IMR-90 (cell line): Measurements from ENCODE around the gene DLL3. TPM values are rescaled to one million over a fixed set of nuclear protein-coding genes. Genes with fewer than 3 reads are reported as not detected.

Experiments used
- ATAC-seq: fragments of 200-7000 bp; cut with Tn5 transposase; 2 replicates; pipeline ENCODE4 v1.9.1; 2020; ENCODE audit warnings: low read depth, mild to moderate bottlenecking, moderate library complexity
- BruUV-seq: library from RNA; stranded (reverse); fragments of 400-500 nt; replicated peaks from 2 replicates; lab custom pipeline; 2021; lab: Mats Ljungman, UMichigan
- CTCF ChIA-PET: fragments of 300-600 bp; formaldehyde crosslinking; extraction: SDS; loops from one replicate; lab custom pipeline; 2021; ENCODE audit warnings: antibody characterized with exemption; lab: Yijun Ruan, JAX
- POLR2A ChIA-PET: fragments of 300-600 bp; sonication (Branson Sonifier 250); formaldehyde crosslinking; loops from one replicate; lab custom pipeline; 2022; ENCODE audit warnings: antibody characterized with exemption; ENCODE audit not compliant: unreplicated experiment; lab: Charles Lee
- DNase-seq: peaks from one replicate; pipeline ENCODE4 v3.0.0; 2013
- H2AFZ ChIP-seq: replicated peaks from 2 replicates; pipeline ENCODE3; 2013; ENCODE audit warnings: low read length, mild to moderate bottlenecking; ENCODE audit not compliant: poor library complexity
- H2AK5ac ChIP-seq: 2 replicates; pipeline ENCODE4 v1.6.1; 2013; ENCODE audit warnings: low read depth, low read length, inconsistent platforms
- H2AK9ac ChIP-seq: replicated peaks from 2 replicates; pipeline ENCODE3; 2013; ENCODE audit warnings: mild to moderate bottlenecking, low read depth, low read length, moderate library complexity; ENCODE audit not compliant: poor library complexity
- H2BK120ac ChIP-seq: 2 replicates; pipeline ENCODE4 v1.6.1; 2013; ENCODE audit warnings: low read depth, low read length, inconsistent platforms
- H2BK15ac ChIP-seq: 3 replicates; pipeline ENCODE4 v1.6.1; 2013; ENCODE audit warnings: low read depth, low read length, inconsistent platforms
- H2BK20ac ChIP-seq: 2 replicates; pipeline ENCODE4 v1.6.1; 2013; ENCODE audit warnings: low read depth, mild to moderate bottlenecking, inconsistent platforms, low read length, moderate library complexity
- H2BK5ac ChIP-seq: 2 replicates; pipeline ENCODE4 v1.6.1; 2013; ENCODE audit warnings: mild to moderate bottlenecking, low read depth, low read length, inconsistent platforms; ENCODE audit not compliant: poor library complexity, severe bottlenecking
- H3K14ac ChIP-seq: replicated peaks from 2 replicates; pipeline ENCODE4 v1.6.1; 2013; ENCODE audit warnings: low read depth, low read length, inconsistent platforms
- H3K18ac ChIP-seq: 2 replicates; pipeline ENCODE4 v1.6.1; 2013; ENCODE audit warnings: low read depth, low read length, control low read depth
- H3K23ac ChIP-seq: 2 replicates; pipeline ENCODE4 v1.6.1; 2013; ENCODE audit warnings: low read depth, low read length, inconsistent platforms
- H3K27ac ChIP-seq: 2 replicates; pipeline ENCODE4 v1.5.1; 2013; ENCODE audit warnings: mild to moderate bottlenecking, control low read depth, low read length; ENCODE audit not compliant: insufficient read depth
- H3K27me3 ChIP-seq: 2 replicates; pipeline ENCODE4 v1.6.1; 2013; ENCODE audit warnings: low read length; ENCODE audit not compliant: control insufficient read depth, insufficient read depth
- H3K36me3 ChIP-seq: 2 replicates; pipeline ENCODE4 v1.6.1; 2013; ENCODE audit warnings: low read length, mixed read lengths; ENCODE audit not compliant: control insufficient read depth, insufficient read depth
- H3K4ac ChIP-seq: 2 replicates; pipeline ENCODE4 v1.6.1; 2013; ENCODE audit warnings: low read depth, low read length, inconsistent platforms
- H3K4me1 ChIP-seq: 2 replicates; pipeline ENCODE4 v1.6.1; 2013; ENCODE audit warnings: low read length, mixed read lengths; ENCODE audit not compliant: control insufficient read depth, insufficient read depth
- H3K4me2 ChIP-seq: 2 replicates; pipeline ENCODE4 v1.6.1; 2013; ENCODE audit warnings: low read depth, mild to moderate bottlenecking, control low read depth, low read length, moderate library complexity
- H3K4me3 ChIP-seq: 2 replicates; pipeline ENCODE4 v1.5.1; 2013; ENCODE audit warnings: low read depth, mild to moderate bottlenecking, control low read depth, low read length, moderate library complexity; ENCODE audit not compliant: insufficient read depth
- H3K56ac ChIP-seq: 2 replicates; pipeline ENCODE4 v1.6.1; 2013; ENCODE audit warnings: low read length, inconsistent platforms; ENCODE audit not compliant: insufficient read depth; ENCODE audit errors: extremely low read depth
- H3K79me1 ChIP-seq, 2 experiments: 2 replicates each; pipeline ENCODE4 v1.6.1; 2013; ENCODE audit warnings: low read length in 2 of 2, inconsistent platforms in 1 of 2, low read depth in 1 of 2
- H3K9ac ChIP-seq: 2 replicates; pipeline ENCODE4 v1.6.1; 2013; ENCODE audit warnings: low read depth, low read length, control low read depth
- H3K9me1 ChIP-seq: 2 replicates; pipeline ENCODE4 v1.6.1; 2013; ENCODE audit warnings: low read length, inconsistent platforms; ENCODE audit not compliant: insufficient read depth
- H3K9me3 ChIP-seq: 2 replicates; pipeline ENCODE4 v1.6.1; 2013; ENCODE audit warnings: low read length; ENCODE audit not compliant: control insufficient read depth, insufficient read depth
- H4K20me1 ChIP-seq: 2 replicates; pipeline ENCODE4 v1.6.1; 2013; ENCODE audit warnings: low read length, inconsistent platforms; ENCODE audit not compliant: insufficient read depth
- H4K5ac ChIP-seq: 2 replicates; pipeline ENCODE4 v1.6.1; 2013; ENCODE audit warnings: mild to moderate bottlenecking, low read depth, low read length, control low read depth
- H4K8ac ChIP-seq, 2 experiments: 2 replicates each; pipeline ENCODE4 v1.6.1; 2013; ENCODE audit warnings: low read depth in 2 of 2, low read length in 2 of 2, control low read depth in 1 of 2, inconsistent platforms in 1 of 2
- H4K91ac ChIP-seq: 2 replicates; pipeline ENCODE4 v1.6.1; 2013; ENCODE audit warnings: low read depth, low read length, inconsistent platforms; ENCODE audit not compliant: insufficient read depth
- BHLHE40 ChIP-seq: fragments of 150-350 bp; IDR thresholded peaks from 2 replicates; pipeline ENCODE4 v1.6.1; 2016; ENCODE audit warnings: mild to moderate bottlenecking, low read depth, low read length
- CEBPB ChIP-seq: IDR thresholded peaks from 2 replicates; pipeline ENCODE4 v1.6.1; 2012; ENCODE audit warnings: low read depth, low read length, improper control_type of control experiment
- CHD1 ChIP-seq: IDR thresholded peaks from 2 replicates; pipeline ENCODE4 v1.6.1; 2012; ENCODE audit warnings: low read depth, low read length, improper control_type of control experiment
- CTCF ChIP-seq: conservative IDR thresholded peaks from 2 replicates; pipeline ENCODE4 v1.5.1; 2012; ENCODE audit warnings: mild to moderate bottlenecking, low read depth, low read length, improper control_type of control experiment
- ELK1 ChIP-seq: fragments of 150-350 bp; IDR thresholded peaks from 2 replicates; pipeline ENCODE4 v1.6.1; 2016; ENCODE audit warnings: low read depth, mild to moderate bottlenecking, low read length, moderate library complexity, borderline replicate concordance
- FOS ChIP-seq: fragments of 150-350 bp; IDR thresholded peaks from 2 replicates; pipeline ENCODE4 v1.6.1; 2016; ENCODE audit warnings: low read depth, low read length
- MAZ ChIP-seq: IDR thresholded peaks from 2 replicates; pipeline ENCODE4 v1.6.1; 2012; ENCODE audit warnings: low read depth, mild to moderate bottlenecking, low read length, improper control_type of control experiment, moderate library complexity, borderline replicate concordance
- MXI1 ChIP-seq: IDR thresholded peaks from 2 replicates; pipeline ENCODE4 v1.6.1; 2012; ENCODE audit warnings: low read depth, mild to moderate bottlenecking, low read length, moderate library complexity, borderline replicate concordance
- NFE2L2 ChIP-seq: fragments of 150-350 bp; IDR thresholded peaks from 2 replicates; pipeline ENCODE4 v1.6.1; 2016; ENCODE audit warnings: low read depth, mild to moderate bottlenecking, low read length
- POLR2A ChIP-seq: IDR thresholded peaks from 2 replicates; pipeline ENCODE4 v1.6.1; 2012; ENCODE audit warnings: mild to moderate bottlenecking, low read depth, low read length
- RAD21 ChIP-seq: IDR thresholded peaks from 2 replicates; pipeline ENCODE4 v1.6.1; 2012; ENCODE audit warnings: low read length, improper control_type of control experiment
- RCOR1 ChIP-seq: IDR thresholded peaks from 2 replicates; pipeline ENCODE4 v1.6.1; 2012; ENCODE audit warnings: mild to moderate bottlenecking, low read length, improper control_type of control experiment; ENCODE audit not compliant: insufficient replicate concordance
- RFX5 ChIP-seq: IDR thresholded peaks from 2 replicates; pipeline ENCODE4 v1.8.0; 2012; ENCODE audit warnings: low read depth, mild to moderate bottlenecking, low read length, moderate library complexity
- USF2 ChIP-seq: fragments of 150-350 bp; IDR thresholded peaks from 2 replicates; pipeline ENCODE4 v1.6.1; 2017; ENCODE audit warnings: mild to moderate bottlenecking, antibody characterized with exemption, low read length, low read depth
- WGBS, 2 experiments: methylation state at CpG; one replicate each; pipeline versions ENCODE4 v1.1.5 to v1.1.7; 2013; ENCODE audit warnings: missing lambda C conversion rate in 2 of 2; ENCODE audit not compliant: insufficient read length in 1 of 2; ENCODE audit errors: extremely low coverage in 2 of 2; 5-methylcytosine and 5-hydroxymethylcytosine counted together
- dilution Hi-C: fragments of 300-500 bp; cut with HindIII; formaldehyde crosslinking; loops from one replicate; pipeline ENCODE4 v1.14.3; 2018; ENCODE audit warnings: low sequenced_read_pairs; ENCODE audit not compliant: unreplicated experiment
- in situ Hi-C: fragments of 300-500 bp; cut with MboI; formaldehyde crosslinking; loops from 3 replicates; pipeline ENCODE4 v1.14.3; 2019; ENCODE audit warnings: low sequenced_read_pairs, inconsistent platforms, mixed read lengths
- intact Hi-C: fragments of 100-400 bp; cut with micrococcal nuclease; formaldehyde crosslinking; loops from 2 replicates; pipeline ENCODE4 v1.10.0; 2022
- polyA plus RNA-seq, 3 experiments: library from polyadenylated mRNA; depleted of rRNA; stranded (reverse); fragments of >200 nt; gene quantifications; 2 replicates each; pipeline ENCODE4 v1.2.3, GENCODE V29; 2012; ENCODE audit warnings: low replicate concordance in 1 of 3
- total RNA-seq: library from RNA; depleted of rRNA; stranded (reverse); fragments of >200 nt; gene quantifications from 2 replicates; pipeline ENCODE4 v1.2.3, GENCODE V29; 2012

Gene DLL3
- total and polyA plus RNA-seq, 2 of the 4 experiments (the other 2 are of a cell fraction) = 0.36 to 1.3 TPM

GRCh38 chr19:39524495-39524894 lies 25.7 kb downstream of the DLL3 start (continued):
- no peak for TF ChIP-seq BHLHE40
- no peak for TF ChIP-seq CEBPB
- no peak for TF ChIP-seq RAD21
- TF ChIP-seq CHD1 = no peak
- TF ChIP-seq RCOR1 = no peak
- TF ChIP-seq MXI1 = no peak
- TF ChIP-seq RFX5 = no peak
- no peak for TF ChIP-seq FOS

- H3K9me1 ChIP-seq = no peaks in the 10 kb centered on the region
- dilution Hi-C loops = no loop called here
- no peak overlapping the region for H4K5ac ChIP-seq
- no peak overlapping the region for H3K9ac ChIP-seq
- no peak overlapping the region for H4K8ac ChIP-seq
- intact Hi-C loops = no loop called here
- no peak overlapping the region for H3K56ac ChIP-seq
- H3K27ac ChIP-seq = no peak overlapping the region
- BruUV-seq = no TSS peak
- DNase-seq = no peak
- ChIA-PET CTCF (interaction anchor here (0.6 kb wide), 1 partner anchor 53 kb away, joined by 4 read pairs; no protein-coding TSS in a partner anchor), POLR2A (no interaction called here)
- no peak overlapping the region for H2BK15ac ChIP-seq
- no peak overlapping the region for H2BK120ac ChIP-seq
- H4K20me1 ChIP-seq = no peaks in the 10 kb centered on the region
- H3K4me2 ChIP-seq = no peak overlapping the region
- no peak for ATAC-seq
- no peak overlapping the region for H2BK20ac ChIP-seq
- no peak overlapping the region for H4K91ac ChIP-seq
- H3K27me3 ChIP-seq = no peaks in the 10 kb centered on the region
- in situ Hi-C loops = no loop called here
- H3K18ac ChIP-seq = no peak overlapping the region
- no CpG with 5 or more reads among the region's 3 CpGs for WGBS, 2 experiments
- no peak overlapping the region for H3K4ac ChIP-seq
- no peak overlapping the region for H3K4me3 ChIP-seq
- no peak overlapping the region for H2BK5ac ChIP-seq
- no peaks in the 10 kb centered on the region for H3K4me1 ChIP-seq
- no peak overlapping the region for H2AFZ ChIP-seq
- no peak overlapping the region for H2AK5ac ChIP-seq
- H3K14ac ChIP-seq = no peak overlapping the region
- H3K9me3 ChIP-seq = no peaks in the 10 kb centered on the region
- peaks cover 0 to 9% of the 10 kb centered on the region in 2 experiments; a peak in 2 of 4 replicates for H3K79me1 ChIP-seq
- H2AK9ac ChIP-seq = no peak overlapping the region
- H3K36me3 ChIP-seq = peaks cover 1% of the 10 kb centered on the region; the same call in 1 of the 2 replicates
- H3K23ac ChIP-seq = no peak overlapping the region
- TF ChIP-seq CHD1 = no peak
- no peak for TF ChIP-seq MAZ
- no peak for TF ChIP-seq BHLHE40
- TF ChIP-seq CTCF = no peak
- no peak for TF ChIP-seq FOS
- no peak for TF ChIP-seq NFE2L2
- TF ChIP-seq ELK1 = no peak
- TF ChIP-seq POLR2A = no peak
- TF ChIP-seq RFX5 = no peak
- no peak for TF ChIP-seq RAD21
- no peak for TF ChIP-seq USF2
- no peak for TF ChIP-seq MXI1
Measured at GRCh38 chr19:39525205-39525604, 26.5 kb downstream of the DLL3 start.
